ENCODE data around the gene ALG12. TPM values are rescaled to one million over a fixed set of nuclear protein-coding genes. Genes with fewer than 3 reads are reported as not detected.

Gene ALG12
- total RNA-seq, 1 experiment from 2014 or later, result 16.6 TPM

DNA sequence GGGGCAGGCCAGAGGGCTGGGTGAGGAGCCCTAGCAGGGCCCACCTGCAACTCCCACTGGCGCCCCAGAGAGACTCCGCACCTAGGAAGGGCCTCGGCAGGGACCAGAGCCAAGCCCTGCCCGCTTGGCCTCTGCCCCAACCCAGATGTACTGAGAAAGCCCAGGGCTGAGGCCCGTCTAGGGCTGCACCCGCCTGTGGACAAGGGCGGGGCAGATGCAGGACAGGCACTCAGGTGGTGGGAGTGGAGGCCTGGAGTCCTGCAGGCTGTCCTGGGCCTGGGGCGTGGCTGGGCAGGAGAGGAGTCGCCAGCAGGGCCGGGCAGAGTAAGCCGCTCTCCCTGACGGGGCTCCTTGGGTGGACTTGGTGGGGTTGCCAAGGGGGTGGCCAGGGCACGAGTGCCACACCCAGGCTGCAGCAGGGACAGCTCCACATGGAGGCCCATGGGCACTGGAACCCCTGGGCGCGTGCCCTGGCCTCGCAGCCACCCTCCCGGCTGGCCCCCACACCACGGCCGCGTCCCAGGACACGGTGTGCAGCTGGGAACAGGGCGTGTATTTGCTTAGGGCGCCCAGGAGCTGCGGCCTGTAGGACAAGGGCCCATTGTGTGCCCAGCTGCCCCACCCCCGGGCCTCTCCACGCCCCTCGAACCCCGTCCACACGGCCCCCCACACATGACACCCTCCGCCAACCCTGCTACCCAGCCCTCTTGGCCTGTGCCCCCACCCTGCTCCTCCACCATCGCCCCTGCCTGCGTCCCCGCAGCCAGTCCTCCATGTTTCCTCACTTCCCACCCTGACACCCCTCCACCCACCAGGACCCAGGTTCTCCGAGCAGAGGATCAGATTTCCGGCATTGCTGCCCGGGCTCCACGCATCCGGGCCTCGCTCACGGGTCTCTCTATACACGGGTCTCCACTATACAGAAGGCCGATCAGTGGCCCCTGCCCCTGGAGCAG, 31.0 kb upstream of the ALG12 start:
- no peaks in the 10 kb centered on the region for H4K20me1 ChIP-seq (ENCODE audit: insufficient read depth)
- H2AFZ ChIP-seq (ENCODE audit: low read depth, low read length, poor library complexity, severe bottlenecking), result no peak overlapping the region
- ChIA-PET CTCF (no interaction called here), POLR2A (no interaction called here), RAD21 (ENCODE audit: low non-redundant PET in 1 of 2, low total read pairs in 2 of 2, uncharacterized antibody in 2 of 2, unreplicated experiment in 2 of 2) (no interaction called here)
- no peaks in the 10 kb centered on the region for H3K36me3 ChIP-seq (ENCODE audit: control insufficient read depth in 1 of 2, insufficient read depth in 2 of 2, low read length in 2 of 2)
- DNase-seq (ENCODE audit: low read depth, low spot score) (no peak), ATAC-seq (peak; percentile 49)
- peak overlapping the region; percentile 31 for H3K9ac ChIP-seq (ENCODE audit: low read length)
- no peaks in the 10 kb centered on the region for H3K9me3 ChIP-seq (ENCODE audit: control insufficient read depth in 1 of 2, insufficient read depth in 1 of 2, low read depth in 1 of 2, low read length in 2 of 2)
- H3K4me2 ChIP-seq (ENCODE audit: low read length), result peak overlapping the region; percentile 48
- no peaks in the 10 kb centered on the region for H3K9me2 ChIP-seq (ENCODE audit: insufficient read depth)
- intact Hi-C loops (cut with micrococcal nuclease), result no loop called here
- no peak for TF ChIP-seq TCF7L2 (IDR thresholded peaks at IDR 0.05; ENCODE audit: borderline replicate concordance, extremely low read depth, insufficient read depth, insufficient read length)
- peak; percentile 28; the same call in 1 of the 2 replicates for TF ChIP-seq ZFX (IDR thresholded peaks at IDR 0.05)
- no peak for TF ChIP-seq FOSL1 (IDR thresholded peaks at IDR 0.05; ENCODE audit: low read depth)
- BruUV-seq (replicated peaks), result no TSS peak
- H3K4me3 ChIP-seq (replicated peaks in 1 of 2; ENCODE audit: low read depth in 1 of 2, low read length in 2 of 2), result no peak overlapping the region
- no peaks in the 10 kb centered on the region for H3K27me3 ChIP-seq (ENCODE audit: insufficient read depth, low read length)
- peaks cover 44 to 66% of the 10 kb centered on the region in 2 experiments for H3K4me1 ChIP-seq (ENCODE audit: control insufficient read depth in 1 of 2, insufficient read depth in 2 of 2, low read length in 2 of 2)
- H3K27ac ChIP-seq (ENCODE audit: low read depth, low read length), result peak overlapping the region; percentile 62; the same call in 1 of the 2 replicates
- H3K79me2 ChIP-seq (ENCODE audit: insufficient read depth, low read length), result no peaks in the 10 kb centered on the region

DNA sequence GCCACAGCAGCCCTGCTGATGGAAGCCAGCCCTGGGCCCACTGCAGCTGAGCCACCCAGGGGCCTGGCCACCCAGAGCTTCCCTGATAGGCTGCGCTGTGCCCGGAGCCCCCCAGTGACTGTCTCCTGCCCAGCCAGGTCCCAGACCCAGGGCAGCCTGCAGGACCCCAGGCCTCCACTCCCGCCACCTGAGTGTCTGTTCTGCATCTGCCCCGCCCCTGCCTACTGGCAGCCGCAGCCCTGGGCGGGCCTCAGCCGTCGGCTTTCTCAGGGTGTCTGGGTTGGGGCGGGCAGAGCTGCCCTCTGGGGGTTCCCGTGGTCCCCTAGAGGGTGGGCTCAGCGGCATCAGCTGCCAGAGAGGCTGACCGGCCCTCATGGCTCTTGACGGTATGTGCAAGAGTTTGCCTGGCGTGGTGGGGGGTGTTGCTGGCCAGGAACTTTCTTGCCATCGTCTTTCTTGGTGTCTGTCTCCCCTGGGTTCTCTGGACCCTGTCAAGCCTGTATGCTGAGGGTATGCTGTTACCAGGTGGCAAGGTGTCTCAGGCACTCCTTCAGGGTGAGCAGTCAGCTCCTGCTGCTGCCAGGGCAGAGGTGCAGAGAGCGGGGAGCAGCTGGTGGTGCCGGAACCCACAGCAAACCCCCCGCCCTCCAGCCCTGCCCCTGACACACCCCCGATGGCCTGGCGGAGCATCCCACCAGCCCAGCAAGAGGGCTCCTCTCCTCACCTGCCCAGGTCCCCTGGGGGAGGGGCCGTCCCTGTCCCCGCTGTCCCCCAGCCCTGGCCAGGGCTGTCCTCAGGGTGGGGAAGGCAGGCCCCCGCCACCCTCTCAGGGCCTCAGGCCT, 30.1 kb upstream of the ALG12 start:
- TF ChIP-seq, protein P1, sequence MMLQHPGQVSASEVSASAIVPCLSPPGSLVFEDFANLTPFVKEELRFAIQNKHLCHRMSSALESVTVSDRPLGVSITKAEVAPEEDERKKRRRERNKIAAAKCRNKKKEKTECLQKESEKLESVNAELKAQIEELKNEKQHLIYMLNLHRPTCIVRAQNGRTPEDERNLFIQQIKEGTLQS (IDR thresholded peaks at IDR 0.05), result no peak
- no peak for TF ChIP-seq CEBPB (IDR thresholded peaks at IDR 0.05; ENCODE audit: low read depth)
- no peak for TF ChIP-seq SRF (IDR thresholded peaks at IDR 0.05; ENCODE audit: low read depth)
- ATAC-seq (no peak), DNase-seq (ENCODE audit: low read depth, low spot score) (no peak)
- peak overlapping the region; percentile 31 for H3K9ac ChIP-seq (ENCODE audit: low read length)
- RAD21 ChIA-PET (ENCODE audit: low non-redundant PET in 1 of 2, low total read pairs in 2 of 2, uncharacterized antibody in 2 of 2, unreplicated experiment in 2 of 2), result no interaction called here
- no peaks in the 10 kb centered on the region for H3K36me3 ChIP-seq (ENCODE audit: control insufficient read depth in 1 of 2, insufficient read depth in 2 of 2, low read length in 2 of 2)
- no peak overlapping the region for H2AFZ ChIP-seq (ENCODE audit: low read depth, low read length, poor library complexity, severe bottlenecking)
- H3K9me2 ChIP-seq (ENCODE audit: insufficient read depth), result no peaks in the 10 kb centered on the region
- no peaks in the 10 kb centered on the region for H3K27me3 ChIP-seq (ENCODE audit: insufficient read depth, low read length)
- no peaks in the 10 kb centered on the region for H3K9me3 ChIP-seq (ENCODE audit: control insufficient read depth in 1 of 2, insufficient read depth in 1 of 2, low read depth in 1 of 2, low read length in 2 of 2)
- POLR2A ChIA-PET, result no interaction called here
- H3K4me3 ChIP-seq (replicated peaks in 1 of 2; ENCODE audit: low read depth in 1 of 2, low read length in 2 of 2), result no peak overlapping the region
- no TSS peak for BruUV-seq (replicated peaks)
- H3K4me2 ChIP-seq (ENCODE audit: low read length), result peak overlapping the region; percentile 48
- peaks cover 44 to 64% of the 10 kb centered on the region in 2 experiments for H3K4me1 ChIP-seq (ENCODE audit: control insufficient read depth in 1 of 2, insufficient read depth in 2 of 2, low read length in 2 of 2)
- CTCF ChIA-PET, result no interaction called here
- H3K27ac ChIP-seq (ENCODE audit: low read depth, low read length), result peak overlapping the region; percentile 62; the same call in 1 of the 2 replicates
- no peaks in the 10 kb centered on the region for H4K20me1 ChIP-seq (ENCODE audit: insufficient read depth)
- no peaks in the 10 kb centered on the region for H3K79me2 ChIP-seq (ENCODE audit: insufficient read depth, low read length)
- intact Hi-C loops (cut with micrococcal nuclease), result no loop called here
